HepG2 (cell line): ENCODE results near the gene NINJ2. TPM values are rescaled to one million over a fixed set of nuclear protein-coding genes. Genes with fewer than 3 reads are reported as not detected.
A peak's percentile ranks its signal among the peaks of the same experiment; 100 is the strongest.

Source experiments
- CEBPB ChIP-seq: IDR thresholded peaks from 2 replicates; pipeline ENCODE4 v1.6.1; 2011; ENCODE audit warnings: low read depth, low read length, improper control_type of control experiment, borderline replicate concordance
- E2F5 ChIP-seq: sonication (generic); formaldehyde crosslinking; conservative IDR thresholded peaks from 2 replicates; pipeline ENCODE4 v1.4.0; 2020; ENCODE audit warnings: missing genetic modification reagents
- FOXA3 ChIP-seq: IDR thresholded peaks from 2 replicates; pipeline ENCODE4 v1.6.1; 2016; ENCODE audit warnings: missing genetic modification reagents, missing compliant biosample characterization
- FOXK2 ChIP-seq: fragments of 450-650 bp; IDR thresholded peaks from 2 replicates; pipeline ENCODE4 v1.6.1; 2016
- GATA4 ChIP-seq: sonication (generic); IDR thresholded peaks from 2 replicates; pipeline ENCODE4 v1.6.1; 2016; ENCODE audit warnings: antibody characterized with exemption, low read depth, borderline replicate concordance
- HDAC1 ChIP-seq: sonication (generic); formaldehyde crosslinking; IDR thresholded peaks from 2 replicates; pipeline ENCODE4 v1.5.1; 2020; ENCODE audit warnings: mild to moderate bottlenecking, missing genetic modification reagents
- HDAC2 ChIP-seq: sonication (generic); formaldehyde crosslinking; IDR thresholded peaks from 2 replicates; pipeline ENCODE4 v1.4.0; 2020; ENCODE audit warnings: missing genetic modification reagents
- ISL2 ChIP-seq: sonication (generic); formaldehyde crosslinking; IDR thresholded peaks from 2 replicates; pipeline ENCODE4 v1.5.0; 2020; ENCODE audit warnings: missing genetic modification reagents
- MATR3 ChIP-seq: sonication (generic); formaldehyde crosslinking; IDR thresholded peaks from 2 replicates; pipeline ENCODE4 v1.4.0; 2020; ENCODE audit warnings: missing genetic modification reagents
- NFE2 ChIP-seq: sonication (generic); formaldehyde crosslinking; IDR thresholded peaks from 2 replicates; pipeline ENCODE4 v1.4.0; 2020; ENCODE audit warnings: missing genetic modification reagents
- NKX3-1 ChIP-seq: sonication (generic); formaldehyde crosslinking; IDR thresholded peaks from 2 replicates; pipeline ENCODE4 v1.5.0; 2020; ENCODE audit warnings: missing genetic modification reagents
- PHF21A ChIP-seq: sonication (generic); formaldehyde crosslinking; IDR thresholded peaks from 2 replicates; pipeline ENCODE4 v1.5.0; 2020; ENCODE audit warnings: mild to moderate bottlenecking, missing genetic modification reagents
- PRDM15 ChIP-seq: sonication (generic); formaldehyde crosslinking; IDR thresholded peaks from 2 replicates; pipeline ENCODE4 v1.4.0; 2020; ENCODE audit warnings: missing genetic modification reagents
- RBM39 ChIP-seq: fragments of 200-400 bp; formaldehyde crosslinking; IDR thresholded peaks from one replicate; pipeline ENCODE4 v1.6.1; 2018; ENCODE audit warnings: antibody characterized with exemption, mild to moderate bottlenecking, low read depth, low read length; ENCODE audit not compliant: poor library complexity, severe bottlenecking
- RERE ChIP-seq: IDR thresholded peaks from 2 replicates; pipeline ENCODE4 v1.6.1; 2016; ENCODE audit warnings: low read depth, missing genetic modification reagents, missing compliant biosample characterization
- SOX5 ChIP-seq: IDR thresholded peaks from 2 replicates; pipeline ENCODE4 v1.6.1; 2016; ENCODE audit warnings: borderline replicate concordance
- SOX6 ChIP-seq, 2 experiments: fragments of 450-650 bp in 1 of 2; sonication (generic) in 1 of 2; formaldehyde crosslinking in 1 of 2; IDR thresholded peaks; 2 replicates each; pipeline versions ENCODE4 v1.4.0 to v1.6.1; 2017 to 2020; ENCODE audit warnings: antibody characterized with exemption in 1 of 2, mild to moderate bottlenecking in 1 of 2, missing genetic modification reagents in 1 of 2
- ZMYM4 ChIP-seq: sonication (generic); formaldehyde crosslinking; IDR thresholded peaks from 2 replicates; pipeline ENCODE4 v1.8.1; 2023; ENCODE audit warnings: mild to moderate bottlenecking, missing genetic modification reagents
- ZNF660 ChIP-seq: sonication (generic); formaldehyde crosslinking; IDR thresholded peaks from 2 replicates; pipeline ENCODE4 v1.5.1; 2020; ENCODE audit warnings: mild to moderate bottlenecking, low read depth, missing genetic modification reagents, borderline replicate concordance
- ZNF761 ChIP-seq: sonication (generic); formaldehyde crosslinking; conservative IDR thresholded peaks from 2 replicates; pipeline ENCODE4 v1.4.0; 2020; ENCODE audit warnings: mild to moderate bottlenecking, missing genetic modification reagents
- polyA plus RNA-seq, 8 experiments: library from polyadenylated mRNA; depleted of rRNA in 3 of 8; stranded (reverse) in 7 of 8; unstranded in 1 of 8; fragments of >200 nt; fragmentation: Illumina TruSeq in 4 of 8; extraction: Trizol in 4 of 8; gene quantifications; 2 replicates each; pipeline versions ENCODE4 v1.2.1 to v1.2.3, GENCODE V29; 2011 to 2016; ENCODE audit warnings: low read depth in 4 of 8, missing spikeins in 1 of 8, mixed read lengths in 1 of 8; ENCODE audit not compliant: insufficient read depth in 1 of 8
- total RNA-seq, 5 experiments: library from RNA; depleted of rRNA; stranded (reverse); fragments of >200 nt; fragmentation: Illumina TruSeq; extraction: Trizol; gene quantifications; 2 replicates each; pipeline ENCODE4 v1.2.3, GENCODE V29; 2016; ENCODE audit warnings: low read depth in 1 of 5

Gene NINJ2
- total and polyA plus RNA-seq, 2 of the 13 experiments (the other 11 are each of a cell fraction or from before 2014, with no cell fraction given) = 0.62 to 3.8 TPM

GRCh38 chr12:694734-695503 lies 31.7 kb upstream of the NINJ2 start (continued):
- peak; percentile 66; the same call in 1 of the 2 replicates for TF ChIP-seq RERE (CRISPR knock-in tag)
- peak; percentile 65; the same call in 1 of the 2 replicates for TF ChIP-seq CEBPB
- no peak for TF ChIP-seq FOXK2
- no peak for TF ChIP-seq E2F5
- TF ChIP-seq SOX5 (CRISPR knock-in tag) = peak; percentile 54
- TF ChIP-seq PHF21A (CRISPR knock-in tag) = 0 out of 2 replicates have a peak, but pooled peaks have one; percentile 77
- TF ChIP-seq ISL2 (CRISPR knock-in tag) = 0 out of 2 replicates have a peak, but pooled peaks have one; percentile 35
- no peak for TF ChIP-seq SOX6 (IDR thresholded peaks at IDR 0.05)
- peak; percentile 92 for TF ChIP-seq SOX6 (CRISPR knock-in tag; IDR thresholded peaks at IDR 0.05)
- no peak for TF ChIP-seq ZNF660 (CRISPR knock-in tag)
- peak; percentile 78; the same call in 1 of the 2 replicates for TF ChIP-seq HDAC2 (CRISPR knock-in tag)
- no peak for TF ChIP-seq RBM39
- peak; percentile 44 for TF ChIP-seq ZMYM4 (CRISPR knock-in tag)
- no peak for TF ChIP-seq ZNF761 (CRISPR knock-in tag)
- no peak for TF ChIP-seq NKX3-1
- peak; percentile 55; the same call in 1 of the 2 replicates for TF ChIP-seq HDAC1 (CRISPR knock-in tag)
- TF ChIP-seq NFE2 = no peak
- TF ChIP-seq FOXA3 (CRISPR knock-in tag) = peak; percentile 43
- TF ChIP-seq PRDM15 = no peak
- TF ChIP-seq GATA4 = no peak; the same call in 1 of the 2 replicates
- TF ChIP-seq MATR3 (CRISPR knock-in tag) = no peak
